ENCODE measurements around the gene FAM163B.

FAM163B gene

GRCh38 chr9:133641396-133641655, 32.1 kb upstream of the FAM163B start:
- no peak overlapping the region for H3K4me3 Mint-ChIP-seq
- H3K36me3 Mint-ChIP-seq (ENCODE audit: low read depth), result no peaks in the 10 kb centered on the region
- peaks cover 49% of the 10 kb centered on the region for H3K27me3 Mint-ChIP-seq (ENCODE audit: low read depth)
- H3K4me1 Mint-ChIP-seq, result peaks cover 23% of the 10 kb centered on the region
- TF ChIP-seq CTCF (IDR thresholded peaks at IDR 0.05; ENCODE audit: unreplicated experiment in 3 of 3), result no peak
- no peak overlapping the region for H3K27ac Mint-ChIP-seq
- H3K9me3 Mint-ChIP-seq, result no peaks in the 10 kb centered on the region

- peaks cover 47% of the 10 kb centered on the region for H3K27me3 Mint-ChIP-seq (ENCODE audit: low read depth)
- no peaks in the 10 kb centered on the region for H3K9me3 Mint-ChIP-seq
- H3K36me3 Mint-ChIP-seq (ENCODE audit: low read depth), result no peaks in the 10 kb centered on the region
- peaks cover 25% of the 10 kb centered on the region for H3K4me1 Mint-ChIP-seq
- H3K27ac Mint-ChIP-seq, result no peak overlapping the region
- TF ChIP-seq CTCF (IDR thresholded peaks at IDR 0.05; ENCODE audit: unreplicated experiment in 3 of 3), result no peak
- H3K4me3 Mint-ChIP-seq, result no peak overlapping the region
Measured at GRCh38 chr9:133640580-133641395, 31.6 kb upstream of the FAM163B start.

GRCh38 chr9:133640160-133640559, 31.0 kb upstream of the FAM163B start:
- H3K4me3 Mint-ChIP-seq, result no peak overlapping the region
- H3K36me3 Mint-ChIP-seq (ENCODE audit: low read depth), result no peaks in the 10 kb centered on the region
- H3K4me1 Mint-ChIP-seq, result peaks cover 31% of the 10 kb centered on the region
- no peak for TF ChIP-seq CTCF (IDR thresholded peaks at IDR 0.05; ENCODE audit: unreplicated experiment in 3 of 3)
- no peak overlapping the region for H3K27ac Mint-ChIP-seq
- H3K27me3 Mint-ChIP-seq (ENCODE audit: low read depth), result peaks cover 48% of the 10 kb centered on the region
- no peaks in the 10 kb centered on the region for H3K9me3 Mint-ChIP-seq

GRCh38 chr9:133639613-133640012, 30.4 kb upstream of the FAM163B start:
- H3K9me3 Mint-ChIP-seq, result no peaks in the 10 kb centered on the region
- no peaks in the 10 kb centered on the region for H3K36me3 Mint-ChIP-seq (ENCODE audit: low read depth)
- peaks cover 37% of the 10 kb centered on the region for H3K4me1 Mint-ChIP-seq
- no peak overlapping the region for H3K27ac Mint-ChIP-seq
- TF ChIP-seq CTCF (IDR thresholded peaks at IDR 0.05; ENCODE audit: unreplicated experiment in 3 of 3), result no peak
- no peak overlapping the region for H3K4me3 Mint-ChIP-seq
- H3K27me3 Mint-ChIP-seq (ENCODE audit: low read depth), result peaks cover 48% of the 10 kb centered on the region

- Mint-ChIP-seq H3K4me1 (peaks cover 42% of the 10 kb centered on the region), H3K9me3 (no peaks in the 10 kb centered on the region), H3K36me3 (ENCODE audit: low read depth) (no peaks in the 10 kb centered on the region), H3K27me3 (ENCODE audit: low read depth) (peaks cover 46% of the 10 kb centered on the region), H3K4me3 (no peak overlapping the region), H3K27ac (peak overlapping the region in 2 of 3 experiments; percentile 17 to 44)
- TF ChIP-seq CTCF (IDR thresholded peaks at IDR 0.05; ENCODE audit: unreplicated experiment in 3 of 3), result no peak
Measured at GRCh38 chr9:133638711-133639110, 29.5 kb upstream of the FAM163B start.

GRCh38 chr9:133638076-133638475, 28.9 kb upstream of the FAM163B start:
- Mint-ChIP-seq H3K4me3 (no peak overlapping the region), H3K4me1 (peaks cover 46% of the 10 kb centered on the region), H3K36me3 (ENCODE audit: low read depth) (no peaks in the 10 kb centered on the region), H3K27ac (peak overlapping the region; percentile 17 to 74 (median 44)), H3K9me3 (no peaks in the 10 kb centered on the region), H3K27me3 (ENCODE audit: low read depth) (peaks cover 50% of the 10 kb centered on the region)
- TF ChIP-seq CTCF (IDR thresholded peaks at IDR 0.05; ENCODE audit: unreplicated experiment in 3 of 3), result no peak

Data from nephron (organoid).